LoVo (cell line): ENCODE results near the gene ZIC2.
"Not testable (repeated sequence)": the region's sequence is repeated elsewhere in the genome, so short reads cannot be mapped to it uniquely, and the experiment has no call there.

Experiments used
- DNase-seq: peaks from one replicate; pipeline ENCODE4 v3.0.0-alpha.2; 2016; ENCODE audit warnings: low spot score

Gene ZIC2

DNA sequence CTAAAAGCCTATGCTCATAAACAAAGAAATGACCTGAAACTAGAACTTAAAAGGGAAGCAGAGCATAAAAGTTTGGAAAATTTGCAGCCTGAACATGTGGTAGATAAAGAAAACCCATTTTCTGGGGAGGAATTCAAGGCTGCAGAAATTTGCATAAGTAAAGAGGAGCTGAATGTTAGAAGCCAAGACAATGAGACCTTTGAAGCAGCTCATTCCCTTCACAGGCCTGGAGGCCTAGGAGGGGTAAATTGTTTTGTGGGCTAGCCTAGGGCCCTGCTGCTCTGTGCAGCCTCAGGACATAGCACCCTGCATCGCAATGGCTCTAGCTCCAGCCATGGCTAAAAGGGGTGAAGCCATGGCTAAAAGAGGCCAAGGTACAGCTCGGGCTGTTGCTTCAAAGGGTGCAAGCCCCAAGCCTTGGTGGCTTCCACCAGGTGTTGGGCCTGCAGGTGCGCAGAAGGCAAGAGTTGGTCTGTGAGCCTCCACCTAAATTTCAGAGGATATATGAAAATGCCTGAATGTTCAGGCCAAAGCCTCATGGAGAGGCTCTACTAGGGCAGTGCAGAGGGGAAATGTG is 38.3 kb downstream of the ZIC2 start:
- no peak for DNase-seq

DNA sequence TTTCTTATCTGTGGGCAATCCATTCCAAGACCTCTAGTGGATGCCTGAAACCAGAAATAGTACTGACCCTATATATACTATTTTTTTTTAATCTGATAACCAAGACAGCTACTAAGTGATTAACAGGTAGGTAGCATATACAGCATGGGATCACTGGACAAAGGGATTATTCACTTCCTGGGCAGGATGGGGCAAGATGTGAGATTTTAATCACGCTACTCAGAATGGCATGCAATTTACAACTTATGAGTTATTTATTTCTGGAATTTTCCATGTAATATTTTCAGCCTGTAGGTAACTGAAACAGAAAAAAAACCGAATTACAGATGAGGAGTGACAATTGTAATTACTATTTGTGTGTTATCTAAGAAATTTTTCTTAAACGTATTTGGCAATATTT is 41.2 kb downstream of the ZIC2 start:
- DNase-seq = no peak

DNA sequence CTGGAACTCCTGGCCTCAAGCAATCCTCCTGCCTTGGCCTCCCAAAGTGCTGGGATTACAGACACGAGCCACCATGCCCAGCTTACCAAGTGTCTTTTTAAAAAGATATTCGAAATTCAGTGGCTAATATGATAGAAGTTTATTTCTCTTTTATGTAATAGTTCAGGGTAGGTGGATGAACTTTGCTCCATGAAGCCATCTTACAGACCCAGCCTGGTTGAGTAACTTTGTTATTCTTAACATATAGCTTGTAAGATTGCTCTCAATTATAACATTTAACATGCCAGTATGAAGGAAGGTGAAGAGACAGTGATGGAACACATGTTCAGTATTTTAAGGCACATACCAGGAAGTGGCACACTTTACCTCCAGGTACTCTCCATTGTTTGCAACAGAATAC is 42.4 kb downstream of the ZIC2 start:
- no peak for DNase-seq

DNA sequence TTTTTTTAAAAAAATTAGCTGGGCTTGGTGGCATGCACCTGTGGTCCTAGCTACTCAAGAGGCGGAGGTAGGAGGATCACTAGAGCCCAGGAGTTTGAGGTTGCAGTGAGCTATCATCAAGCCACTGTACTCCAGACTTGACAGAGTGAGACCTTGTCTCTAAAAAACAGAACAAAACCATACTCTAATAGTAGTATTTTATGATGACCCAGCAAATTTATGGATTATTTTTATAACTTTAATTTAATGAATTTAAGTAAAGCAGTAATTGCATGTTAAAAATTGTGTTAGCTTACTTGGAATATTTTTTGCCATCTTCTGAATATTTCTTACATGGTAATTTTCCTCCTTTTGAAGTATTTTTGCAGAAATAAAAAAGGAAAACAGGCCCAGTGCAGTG is 48.3 kb downstream of the ZIC2 start:
- no peak for DNase-seq

DNA sequence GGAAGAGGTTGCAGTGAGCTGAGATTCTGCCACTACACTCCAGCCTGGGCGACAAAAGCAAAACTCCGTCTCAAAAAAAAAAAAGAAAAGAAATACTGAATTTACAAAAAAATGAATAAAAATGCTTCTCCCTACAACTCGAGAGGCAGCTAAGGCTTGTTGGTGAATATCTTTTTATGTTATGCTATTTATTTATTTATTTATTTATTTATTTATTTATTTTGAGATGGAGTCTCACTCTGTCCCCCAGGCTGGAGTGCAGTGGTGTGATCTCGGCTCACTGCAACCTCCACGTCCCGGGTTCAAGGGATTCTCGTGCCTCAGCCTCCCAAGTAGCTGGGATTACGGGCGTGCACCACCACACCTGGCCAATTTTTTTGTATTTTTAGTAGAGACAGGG is 51.1 kb downstream of the ZIC2 start:
- not testable (repeated sequence) for DNase-seq

DNA sequence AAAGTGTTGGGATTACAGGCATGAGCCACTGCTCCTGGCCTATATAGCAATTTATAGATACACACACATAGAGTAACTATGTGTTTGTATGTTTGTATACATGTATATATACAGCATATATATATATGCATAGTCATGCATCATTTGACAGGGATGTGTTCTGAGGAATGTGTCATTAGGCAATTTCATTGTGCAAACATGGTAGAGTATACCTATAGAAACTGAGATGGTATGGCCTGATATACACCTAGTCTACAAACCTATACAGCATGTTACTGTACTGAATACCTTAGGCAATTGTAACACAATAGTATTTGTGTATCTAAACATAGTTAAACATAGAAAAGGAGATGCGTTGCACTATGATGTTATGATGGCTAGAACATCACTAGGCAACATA is 54.4 kb downstream of the ZIC2 start:
- no peak for DNase-seq
